HG02678 (cell line): Measurements from ENCODE around the gene STK33.

Experiments
- ATAC-seq: cut with Tn5 transposase; IDR thresholded peaks from one replicate; pipeline ENCODE4 v1.9.1; 2021; ENCODE audit warnings: mild to moderate bottlenecking, moderate library complexity; ENCODE audit not compliant: unreplicated experiment

STK33 gene

DNA sequence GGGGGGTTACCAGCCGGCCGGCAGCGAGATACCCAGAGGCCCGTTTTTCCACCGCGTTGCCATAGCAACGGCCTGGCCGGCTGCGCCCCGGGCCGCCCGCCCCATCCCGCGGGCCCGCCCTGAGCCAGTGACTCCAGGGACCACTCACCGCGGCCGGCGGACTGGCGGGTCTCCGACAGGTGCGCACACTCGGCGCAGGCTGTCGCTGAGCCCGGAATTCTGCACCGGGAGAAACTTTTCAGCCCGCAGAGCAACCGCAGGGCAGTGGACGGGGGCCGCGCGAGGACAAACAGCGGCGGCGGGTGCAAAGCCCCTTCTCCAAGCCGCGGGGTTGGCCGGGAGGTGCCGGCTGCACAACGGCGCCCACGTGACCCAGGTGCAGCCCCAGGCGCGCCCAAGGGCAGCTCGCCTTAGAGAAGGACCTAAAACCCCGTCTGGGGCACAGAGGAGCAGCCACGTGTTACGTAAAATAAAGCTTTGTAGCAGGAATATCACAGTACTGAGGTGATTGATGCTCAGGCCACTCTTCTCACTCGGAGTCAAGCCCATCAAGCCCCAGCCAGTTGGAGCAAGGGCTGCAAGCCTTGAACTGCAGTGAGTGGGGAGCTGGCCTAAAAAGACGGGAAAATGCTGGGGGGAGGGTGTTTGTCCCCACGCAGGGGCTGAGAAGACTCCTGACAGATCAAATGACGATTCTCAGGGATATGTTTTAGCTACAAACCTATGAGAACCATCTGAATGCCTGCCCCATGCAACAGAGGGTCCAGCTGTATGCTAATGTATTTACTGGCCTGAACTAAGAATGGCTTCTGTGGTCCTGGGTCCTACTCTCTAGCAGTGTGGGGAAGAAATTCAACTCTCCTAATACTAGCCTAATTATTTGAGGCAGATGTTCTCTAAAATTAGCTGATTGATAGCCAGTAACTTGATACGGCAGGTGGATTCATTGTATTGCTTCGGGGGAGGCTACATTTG lies at the start of gene STK33:
Gene STK33, minus strand, starts transcription at position 294 of the 975 bp plus-strand sequence. CDS start 119,323 bp downstream, outside the sequence.
- peak; percentile 92 for ATAC-seq

DNA sequence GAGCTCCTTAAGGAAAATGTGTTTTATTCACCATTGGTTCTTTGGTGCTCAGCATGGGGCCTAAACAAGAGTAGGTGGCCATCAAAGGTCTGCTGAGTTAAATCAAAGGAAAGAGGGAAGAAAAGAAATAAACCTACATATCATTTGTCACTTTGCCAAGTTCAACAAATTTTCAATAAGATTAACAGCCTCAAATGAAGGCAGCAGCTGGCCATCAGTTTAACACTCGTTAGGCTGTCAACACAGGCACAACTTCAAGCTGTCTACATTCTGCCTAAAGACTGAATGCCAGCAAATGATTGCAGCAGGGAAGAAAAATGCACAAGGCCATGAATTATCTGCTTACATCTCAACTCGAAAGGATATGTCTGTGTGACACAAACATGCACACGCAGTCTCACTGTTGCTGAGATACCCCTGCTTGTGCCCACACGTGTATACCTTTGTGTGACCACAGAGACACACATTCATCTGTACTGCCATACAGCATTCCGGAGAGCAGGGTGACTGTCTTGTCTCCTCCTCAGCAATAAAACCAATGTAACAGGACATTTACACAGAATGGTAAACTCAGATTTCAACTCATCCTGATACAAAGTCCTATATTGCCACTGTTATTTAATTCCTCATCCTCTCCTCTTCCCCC lies 48.3 kb upstream of the STK33 start:
- no peak for ATAC-seq

DNA sequence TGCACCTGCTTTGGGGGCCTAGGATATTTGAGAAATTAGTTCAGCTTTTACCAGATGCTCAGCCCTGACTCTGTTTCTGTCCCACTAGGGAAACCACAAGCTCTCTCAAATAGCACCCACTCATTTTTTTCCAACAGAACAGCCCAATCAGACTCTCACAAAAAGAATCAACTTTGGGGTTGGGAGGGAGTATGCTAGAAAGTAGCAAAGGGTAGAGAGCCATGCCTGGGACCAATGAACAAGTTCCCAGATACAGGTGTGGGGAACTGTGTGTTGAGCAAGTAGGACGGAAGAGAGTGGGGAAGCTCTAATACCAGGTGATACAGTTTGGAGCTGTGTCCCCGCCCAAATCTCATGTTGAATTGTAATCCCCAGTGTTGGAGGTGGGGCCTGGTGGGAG lies 47.3 kb upstream of the STK33 start:
- no peak for ATAC-seq

DNA sequence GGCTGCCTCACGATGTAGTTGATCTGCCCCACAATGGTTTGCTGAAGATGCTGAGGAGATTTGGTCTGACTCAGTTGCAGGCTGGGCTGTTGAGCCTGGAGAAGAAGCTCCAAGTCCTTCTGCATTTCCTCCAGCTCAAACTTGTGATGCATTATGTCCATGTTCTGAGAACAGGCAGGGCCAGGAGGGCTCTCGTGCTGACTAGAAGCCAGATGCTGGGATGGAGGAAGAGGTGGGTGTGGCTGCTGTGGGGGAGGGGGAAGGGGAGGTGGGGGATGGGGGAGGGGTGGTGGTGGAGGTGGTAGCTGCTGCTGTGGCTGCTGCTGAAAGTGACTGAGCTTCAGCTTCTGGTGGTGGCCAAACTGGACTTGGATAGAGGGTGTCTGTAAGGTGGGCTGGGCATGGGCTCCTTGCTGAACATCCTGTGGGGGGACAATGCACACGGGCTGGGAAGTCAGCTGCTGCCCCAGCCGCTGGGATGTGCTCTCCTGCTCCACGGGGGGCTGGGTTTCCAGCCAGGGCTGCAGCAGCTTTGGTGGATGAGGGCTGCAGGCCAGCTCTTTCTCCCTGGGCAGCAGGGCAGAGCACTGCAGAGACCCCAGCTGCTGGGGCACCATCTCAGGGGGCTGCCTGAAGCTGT lies 46.4 kb upstream of the STK33 start:
- no peak for ATAC-seq

DNA sequence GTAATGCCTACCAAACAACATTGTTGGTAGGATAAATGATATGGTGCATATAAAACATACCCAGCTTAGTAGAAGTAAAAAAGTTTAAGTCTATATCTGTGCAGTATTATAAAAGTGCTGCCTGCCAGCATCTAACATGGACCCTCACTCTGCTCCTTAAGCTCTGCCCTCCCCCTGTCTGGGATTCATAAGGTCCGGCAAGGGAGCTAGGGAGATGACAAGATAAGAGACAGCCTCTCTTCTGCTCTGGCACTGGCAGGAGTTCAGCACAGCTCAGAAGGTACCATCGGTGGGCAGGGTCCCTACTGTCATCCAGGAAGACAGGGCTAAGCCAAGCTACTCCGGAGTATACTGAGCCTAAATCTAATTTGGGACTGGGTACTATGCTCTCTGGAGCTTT lies 45.6 kb upstream of the STK33 start:
- ATAC-seq, result no peak

DNA sequence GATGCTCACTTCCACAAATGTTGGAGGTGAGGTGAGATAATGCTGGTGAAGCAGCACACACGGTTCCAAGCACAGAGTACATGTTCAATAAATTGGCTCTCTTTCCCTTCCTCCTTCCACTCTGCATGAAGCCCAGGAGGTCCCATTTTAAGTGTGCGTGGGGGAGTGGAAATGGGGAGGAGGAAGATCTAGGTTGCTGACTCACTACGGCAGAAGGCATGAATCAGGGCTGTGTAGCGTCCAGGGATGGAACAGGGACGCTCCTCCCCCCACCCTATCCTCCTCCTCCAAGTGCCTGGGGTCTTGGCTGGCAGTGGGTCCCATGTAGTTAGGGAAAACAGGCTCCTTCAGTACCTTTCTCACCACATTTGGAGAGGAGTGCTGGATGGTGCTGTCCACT lies 44.3 kb upstream of the STK33 start:
- ATAC-seq, result no peak

DNA sequence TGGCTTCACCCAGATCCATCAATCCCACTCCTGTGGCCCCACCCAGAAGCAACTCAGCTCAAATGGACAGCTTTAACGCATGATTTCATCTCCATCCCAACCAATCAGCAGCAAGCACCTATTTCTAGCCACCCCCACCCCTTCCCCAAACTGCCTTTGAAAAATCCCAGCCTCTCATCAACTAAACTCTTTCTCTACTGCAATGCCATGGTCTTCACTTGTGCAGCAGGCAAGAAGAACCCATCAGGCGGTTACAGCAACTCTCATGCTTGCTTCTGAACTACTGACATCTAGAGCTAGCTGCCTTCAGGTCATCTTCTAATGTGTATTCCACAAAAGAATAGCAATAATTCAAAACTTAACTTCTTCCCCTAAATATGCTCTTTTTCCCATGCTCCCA lies 42.1 kb upstream of the STK33 start:
- no peak for ATAC-seq

DNA sequence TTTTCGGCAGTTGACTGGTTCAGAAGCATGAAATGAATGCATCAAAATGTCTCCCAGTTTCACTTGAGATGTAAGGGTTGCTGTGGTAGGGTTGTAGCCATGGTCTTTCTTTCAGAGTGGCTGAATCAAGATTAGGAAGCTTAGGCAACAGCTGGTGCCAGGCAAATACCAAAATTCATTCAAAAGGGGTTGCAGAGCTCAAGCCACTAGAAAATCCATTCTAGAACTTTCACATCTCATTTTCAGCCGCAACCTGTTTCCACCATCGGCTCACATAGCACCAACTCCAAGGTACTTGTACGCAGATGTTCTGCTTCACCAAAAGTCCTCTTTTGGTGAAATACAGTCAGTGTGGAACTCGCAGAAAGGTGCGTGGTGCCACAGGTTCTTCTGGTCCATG lies 40.5 kb upstream of the STK33 start:
- ATAC-seq, result no peak

DNA sequence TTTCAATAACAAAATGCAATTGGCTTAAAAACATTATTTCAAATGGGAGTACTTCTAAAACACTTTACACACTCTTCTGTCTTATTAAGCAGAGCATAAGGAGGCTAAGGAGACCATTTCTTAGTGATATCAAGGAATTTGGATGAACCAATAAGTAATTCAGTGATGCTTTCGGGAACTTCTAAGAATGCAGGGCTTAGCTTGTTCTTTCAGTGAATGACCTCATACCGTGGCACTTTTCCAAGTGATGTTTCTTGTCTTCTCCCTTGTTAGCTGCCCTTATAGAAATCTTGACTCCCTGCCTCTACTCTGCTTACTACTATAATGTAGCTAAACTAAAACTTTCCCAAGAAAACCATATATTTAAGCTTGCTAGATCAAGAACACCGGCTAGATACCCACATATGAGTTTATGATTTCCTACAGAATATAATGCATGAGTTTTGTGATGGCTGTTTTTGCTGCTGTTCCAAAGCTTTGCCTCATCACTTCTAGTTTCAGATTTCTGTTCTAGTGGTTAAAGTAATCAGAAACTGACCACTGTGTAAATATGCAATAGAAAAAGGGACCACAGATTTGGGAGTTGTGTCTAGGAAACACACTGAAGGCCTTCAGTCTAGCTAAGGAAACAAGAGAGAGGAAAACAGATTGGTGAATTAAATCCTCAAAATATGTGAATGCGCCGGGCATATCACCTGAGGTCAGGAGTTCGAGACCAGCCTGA lies 37.5 kb upstream of the STK33 start:
- no peak for ATAC-seq

DNA sequence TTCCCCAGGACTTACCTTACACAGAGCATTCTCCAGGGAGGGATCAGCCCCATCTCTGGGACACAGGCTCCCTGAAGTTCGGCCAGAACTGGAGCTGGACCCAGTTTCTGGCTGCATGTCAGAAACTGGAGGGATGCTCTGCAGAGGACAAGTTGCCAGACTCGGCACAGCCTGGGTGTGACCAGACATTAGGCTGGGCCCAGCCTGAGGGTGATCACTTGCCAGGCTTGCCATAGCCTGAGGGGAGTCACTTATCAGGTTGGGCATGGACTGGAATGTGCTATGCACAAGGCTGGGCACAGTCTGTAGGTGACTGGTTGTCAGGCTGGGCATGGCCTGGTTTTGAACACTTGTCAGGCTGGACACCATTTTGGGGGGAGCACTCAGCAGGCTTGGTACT lies 30.7 kb upstream of the STK33 start:
- no peak for ATAC-seq

DNA sequence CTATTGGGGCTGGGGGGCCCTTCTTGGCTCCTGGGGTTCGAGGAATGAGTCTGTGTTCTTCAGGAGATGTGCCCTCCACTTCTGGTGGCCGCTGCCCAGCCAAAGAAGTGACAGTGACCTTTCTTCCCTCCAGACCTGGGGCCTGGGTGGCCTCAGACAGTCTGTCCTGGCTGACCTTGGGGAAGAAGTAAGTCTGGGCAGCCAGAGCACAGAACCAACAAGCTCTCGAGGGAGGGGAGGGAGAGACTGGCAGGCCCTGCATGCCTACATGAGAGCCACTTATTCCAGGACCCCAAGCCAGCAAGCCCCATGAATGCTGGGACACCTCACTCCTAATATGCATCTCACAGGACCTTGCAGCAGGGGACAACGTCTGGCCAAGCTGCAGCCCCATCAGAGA lies 27.1 kb upstream of the STK33 start:
- ATAC-seq, result no peak

DNA sequence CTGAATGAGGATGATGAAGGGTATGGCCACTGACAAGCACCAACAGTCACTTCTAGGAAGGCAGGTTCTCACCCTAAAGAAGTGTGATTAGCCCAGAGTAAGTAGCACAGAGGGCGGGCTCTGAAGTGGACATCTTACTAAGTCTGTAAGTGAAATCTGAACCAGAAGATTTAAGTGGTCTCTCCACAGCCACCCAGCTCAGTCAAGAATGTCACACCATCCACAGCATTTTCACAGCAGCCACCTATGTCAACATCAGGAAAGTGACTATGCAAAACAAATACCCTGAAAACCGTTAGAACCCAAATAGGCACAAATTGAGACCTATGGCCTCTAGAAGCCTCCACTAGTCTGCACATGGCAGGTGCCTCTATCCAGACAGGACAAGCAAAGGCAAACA lies 23.0 kb upstream of the STK33 start:
- no peak for ATAC-seq

DNA sequence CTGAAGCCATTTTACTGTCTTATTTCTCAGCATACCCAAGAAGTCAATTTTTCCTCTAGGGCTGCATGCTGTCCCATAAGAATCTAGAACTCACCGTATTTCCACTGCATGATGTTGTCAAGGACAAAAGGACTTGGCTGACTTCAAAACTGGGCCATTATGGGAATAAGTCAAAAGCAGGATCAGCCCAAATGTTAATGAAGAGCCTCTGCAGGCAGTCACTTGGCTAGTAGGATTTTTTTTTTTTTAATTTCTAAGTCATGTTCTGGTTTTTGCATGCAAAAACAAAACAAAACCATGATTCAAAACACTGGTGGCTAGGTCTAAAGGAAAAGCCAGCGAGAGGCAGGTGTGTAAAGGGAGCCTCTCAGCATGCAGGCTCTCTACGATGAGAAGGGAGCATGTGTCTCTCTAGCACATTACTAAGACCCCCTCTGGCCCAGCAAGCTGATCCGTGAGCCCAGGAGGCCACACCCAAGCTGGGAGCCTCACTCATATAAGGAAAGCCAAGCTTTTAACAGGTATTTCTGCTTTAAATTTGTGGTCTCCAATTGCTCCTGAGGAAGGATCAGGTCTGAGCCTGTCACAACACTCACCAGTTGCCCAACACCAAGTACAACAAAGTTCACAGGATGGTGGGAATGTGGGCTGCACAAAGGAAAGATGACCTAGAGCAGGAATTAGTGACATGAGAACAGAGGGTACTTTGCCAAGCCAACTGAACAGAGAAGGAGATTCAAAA lies 21.4 kb upstream of the STK33 start:
- no peak for ATAC-seq

DNA sequence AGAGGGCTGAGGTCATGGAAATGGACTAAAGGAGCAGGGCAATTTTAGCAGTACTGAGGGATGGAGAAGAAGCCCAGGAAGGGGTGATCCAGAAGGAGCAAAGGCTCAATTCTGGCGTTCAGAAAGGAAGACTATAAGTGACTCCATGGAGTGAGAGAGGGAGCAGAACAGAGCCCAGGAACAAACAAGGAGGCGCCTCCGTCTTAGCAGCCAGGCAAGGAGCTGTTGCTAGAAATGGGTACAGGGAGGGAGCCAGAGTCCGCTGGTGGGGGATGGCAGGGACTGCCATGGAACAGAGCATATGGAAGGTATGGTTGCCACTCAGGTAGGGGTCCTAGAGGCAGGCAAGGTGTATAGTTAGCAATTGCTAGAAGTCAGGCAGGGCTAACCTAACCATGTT lies 20.5 kb upstream of the STK33 start:
- no peak for ATAC-seq

DNA sequence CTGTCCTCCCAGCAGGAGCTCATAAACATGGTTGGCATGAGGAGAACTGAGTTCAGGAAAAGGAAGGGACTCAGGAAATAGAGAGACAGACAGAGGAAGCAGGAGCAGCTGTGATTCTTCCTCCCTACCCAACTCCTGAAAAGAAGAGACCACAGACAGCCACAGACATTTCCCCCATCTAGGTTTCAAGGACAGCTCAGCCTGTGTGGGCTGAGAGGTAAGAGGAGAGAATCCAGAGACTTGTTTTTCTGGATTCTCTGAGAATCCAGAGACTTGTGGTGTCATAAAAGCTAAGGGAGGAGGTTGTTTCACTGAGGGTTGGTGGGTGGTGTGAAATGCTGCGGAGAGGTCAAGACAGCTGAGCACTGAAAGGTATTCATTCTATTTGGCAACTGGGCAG lies 19.0 kb upstream of the STK33 start:
- ATAC-seq, result no peak

DNA sequence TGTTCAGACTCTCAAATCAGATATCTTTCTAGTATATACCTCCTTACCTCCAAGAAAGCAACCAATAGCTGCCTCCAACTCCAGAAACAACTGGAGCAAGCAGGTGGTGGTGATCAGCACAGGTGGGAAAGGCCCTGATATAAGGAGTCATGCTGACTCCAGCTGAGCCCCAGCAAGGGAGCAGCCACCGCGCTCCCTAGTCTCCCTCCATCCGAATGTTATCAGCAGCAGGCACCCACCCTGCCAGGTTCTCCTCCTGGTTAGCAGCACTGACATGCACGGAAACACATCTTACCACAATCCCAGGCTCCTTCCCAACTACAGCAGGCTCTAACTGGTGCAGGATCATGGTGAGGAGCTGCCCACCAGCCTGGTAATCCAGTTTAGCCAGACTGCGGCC lies 18.5 kb upstream of the STK33 start:
- ATAC-seq, result no peak

DNA sequence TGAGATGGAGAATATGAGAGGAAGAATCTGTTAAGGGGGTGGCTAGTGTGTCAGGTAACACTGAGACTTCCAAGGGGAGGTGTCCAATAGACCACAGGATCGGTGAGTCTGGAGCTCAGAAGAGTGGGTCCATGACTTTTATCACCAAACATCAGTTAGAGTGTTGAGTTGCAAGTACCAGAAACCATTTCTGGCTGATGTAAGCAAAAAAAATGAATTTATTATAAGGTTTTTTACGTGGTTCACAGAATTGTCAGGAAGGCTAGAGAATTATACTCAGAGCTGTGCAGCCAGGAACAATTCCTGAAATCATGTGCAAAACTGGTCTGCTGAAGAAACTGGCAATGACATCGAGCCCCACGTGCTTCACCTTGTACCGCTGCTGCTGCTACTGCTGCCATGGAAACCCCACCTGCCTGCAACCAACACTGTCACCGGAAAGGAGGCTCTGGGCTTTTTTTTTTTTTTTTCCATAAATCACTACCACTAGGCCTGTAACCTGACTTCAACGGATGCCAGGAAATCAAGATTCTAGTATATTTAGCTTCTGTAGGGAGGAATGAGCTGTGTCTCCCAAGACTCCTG lies 16.6 kb upstream of the STK33 start:
- ATAC-seq, result no peak

DNA sequence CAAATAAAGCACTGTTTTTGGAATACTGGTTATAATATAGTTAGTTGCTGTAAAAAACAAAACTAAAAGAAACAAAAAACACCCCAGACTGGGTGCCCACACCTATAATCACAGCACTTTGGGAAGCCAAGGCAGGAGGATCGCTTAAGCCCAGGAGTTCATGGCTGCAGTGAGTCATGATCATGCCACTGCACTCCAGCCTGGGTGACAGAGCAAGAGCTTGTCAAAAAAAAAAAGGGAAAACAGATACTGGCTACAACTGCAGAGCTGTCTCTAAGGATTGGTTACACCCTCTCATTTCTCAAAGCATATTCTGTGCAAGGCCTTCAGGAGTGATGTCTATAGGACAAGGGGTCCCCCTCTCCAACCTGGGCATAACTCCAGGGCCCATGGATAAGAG lies 14.6 kb upstream of the STK33 start:
- ATAC-seq, result no peak

DNA sequence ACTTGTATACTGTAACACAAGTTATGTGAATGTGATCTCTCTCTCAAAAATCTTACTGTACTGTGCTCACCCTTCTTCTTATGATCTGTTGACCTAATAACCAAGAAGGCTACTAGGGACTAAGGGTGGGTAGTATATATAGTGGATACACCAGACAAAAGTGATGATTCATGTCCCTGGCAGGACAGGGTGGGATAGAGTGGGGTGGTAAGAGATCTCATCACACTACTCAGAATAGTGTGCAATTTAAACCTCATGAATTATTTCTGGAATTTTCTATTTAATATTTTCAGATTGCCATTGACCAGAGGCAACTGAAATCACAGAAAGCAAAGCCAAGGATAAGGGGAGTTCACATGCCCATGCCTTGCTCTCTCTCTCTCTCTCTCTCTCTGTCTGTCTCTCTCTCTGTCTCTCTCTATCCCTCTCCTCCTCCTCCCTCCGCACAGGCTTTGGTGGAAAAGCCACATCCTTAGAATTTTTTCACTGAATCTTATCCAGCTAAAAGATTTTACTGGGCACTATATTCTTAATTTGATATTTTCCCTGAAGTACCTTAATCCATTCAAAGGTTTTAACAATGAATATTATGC lies 12.0 kb upstream of the STK33 start:
- no peak for ATAC-seq
